ENCODE results near the gene LRRC63. TPM values are rescaled to one million over a fixed set of nuclear protein-coding genes. Genes with fewer than 3 reads are reported as not detected.
A peak's percentile ranks its signal among the peaks of the same experiment; 100 is the strongest.

Gene LRRC63
- total RNA-seq, 4 donors from 2014 or later: 0.11 to 0.13 TPM; not detected in 2

- no peaks in the 10 kb centered on the region for H3K9me3 ChIP-seq
- no peaks in the 10 kb centered on the region for H3K36me3 ChIP-seq
- intact Hi-C loops (cut with DNase I): no loop called here
- no peaks in the 10 kb centered on the region for H3K27me3 ChIP-seq
- no peak overlapping the region for H3K4me3 ChIP-seq (replicated peaks in 1 of 3)
- 81 to 89% methylated on average over 5 of the region's 5 CpGs for WGBS, 2 donors
- no peaks in the 10 kb centered on the region for H3K4me1 ChIP-seq
- TF ChIP-seq POLR2A (IDR thresholded peaks at IDR 0.05): no peak
- no peak for TF ChIP-seq CTCF (IDR thresholded peaks at IDR 0.05)
- DNase-seq: no peak
- no peak overlapping the region for H3K27ac ChIP-seq
Measured at GRCh38 chr13:46178143-46178542, 33.6 kb upstream of the LRRC63 start.

GRCh38 chr13:46178821-46179220 is 32.9 kb upstream of the LRRC63 start:
- no peak for DNase-seq
- H3K27ac ChIP-seq: no peak overlapping the region
- intact Hi-C loops (cut with DNase I): no loop called here
- TF ChIP-seq POLR2A (IDR thresholded peaks at IDR 0.05) (no peak), CTCF (IDR thresholded peaks at IDR 0.05) (no peak)
- H3K36me3 ChIP-seq: no peaks in the 10 kb centered on the region
- no peaks in the 10 kb centered on the region for H3K4me1 ChIP-seq
- H3K9me3 ChIP-seq: no peaks in the 10 kb centered on the region
- no peak overlapping the region for H3K4me3 ChIP-seq (replicated peaks in 1 of 3)
- no peaks in the 10 kb centered on the region for H3K27me3 ChIP-seq

GRCh38 chr13:46179491-46179908 is 32.2 kb upstream of the LRRC63 start:
- Histone ChIP-seq H3K36me3 (no peaks in the 10 kb centered on the region), H3K4me3 (replicated peaks in 1 of 3) (no peak overlapping the region), H3K27ac (no peak overlapping the region), H3K4me1 (no peaks in the 10 kb centered on the region), H3K9me3 (no peaks in the 10 kb centered on the region), H3K27me3 (no peaks in the 10 kb centered on the region)
- intact Hi-C loops (cut with DNase I): no loop called here
- TF ChIP-seq POLR2A (IDR thresholded peaks at IDR 0.05) (no peak), CTCF (IDR thresholded peaks at IDR 0.05) (no peak)
- 78% methylated on average over 3 of the region's 3 CpGs for WGBS, 2 donors
- peak in 1 of 2 donors; percentile 25 for DNase-seq

GRCh38 chr13:46179969-46180763 is 31.6 kb upstream of the LRRC63 start:
- DNase-seq: no peak
- no peaks in the 10 kb centered on the region for H3K9me3 ChIP-seq
- intact Hi-C loops (cut with DNase I): no loop called here
- no peaks in the 10 kb centered on the region for H3K27me3 ChIP-seq
- WGBS, 2 donors: 64 to 72% methylated on average over 5 of the region's 5 CpGs
- no peaks in the 10 kb centered on the region for H3K36me3 ChIP-seq
- no peak overlapping the region for H3K27ac ChIP-seq
- H3K4me3 ChIP-seq (replicated peaks in 1 of 3): no peak overlapping the region
- TF ChIP-seq CTCF (IDR thresholded peaks at IDR 0.05) (no peak), POLR2A (IDR thresholded peaks at IDR 0.05) (no peak)
- H3K4me1 ChIP-seq: no peaks in the 10 kb centered on the region

- no peak for DNase-seq
- no peak overlapping the region for H3K4me3 ChIP-seq (replicated peaks in 1 of 3)
- WGBS, 2 donors: 78 to 89% methylated on average over 5 of the region's 5 CpGs
- H3K27me3 ChIP-seq: no peaks in the 10 kb centered on the region
- no peak overlapping the region for H3K27ac ChIP-seq
- no peak for TF ChIP-seq CTCF (IDR thresholded peaks at IDR 0.05)
- no peak for TF ChIP-seq POLR2A (IDR thresholded peaks at IDR 0.05)
- H3K9me3 ChIP-seq: no peaks in the 10 kb centered on the region
- intact Hi-C loops (cut with DNase I): no loop called here
- H3K4me1 ChIP-seq: no peaks in the 10 kb centered on the region
- no peaks in the 10 kb centered on the region for H3K36me3 ChIP-seq
Measured at GRCh38 chr13:46181377-46181839, 30.3 kb upstream of the LRRC63 start.

All from thyroid gland (tissue), 4 donors.